Measurements from ENCODE around the gene HNRNPM.
"Not testable (repeated sequence)": the region's sequence is repeated elsewhere in the genome, so short reads cannot be mapped to it uniquely, and the experiment has no call there.

HNRNPM gene

GRCh38 chr19:8513036-8513686 is 68.4 kb downstream of the HNRNPM start:
- Mint-ChIP-seq H3K4me3 (peak overlapping the region; percentile 89), H3K4me1 (peaks cover 47% of the 10 kb centered on the region), H3K9me3 (no peaks in the 10 kb centered on the region), H3K27me3 (no peaks in the 10 kb centered on the region), H3K27ac (peak overlapping the region; percentile 99), H3K36me3 (ENCODE audit: low read depth) (peaks cover 5% of the 10 kb centered on the region)
- DNase-seq (no peak), ATAC-seq (no peak)

DNA sequence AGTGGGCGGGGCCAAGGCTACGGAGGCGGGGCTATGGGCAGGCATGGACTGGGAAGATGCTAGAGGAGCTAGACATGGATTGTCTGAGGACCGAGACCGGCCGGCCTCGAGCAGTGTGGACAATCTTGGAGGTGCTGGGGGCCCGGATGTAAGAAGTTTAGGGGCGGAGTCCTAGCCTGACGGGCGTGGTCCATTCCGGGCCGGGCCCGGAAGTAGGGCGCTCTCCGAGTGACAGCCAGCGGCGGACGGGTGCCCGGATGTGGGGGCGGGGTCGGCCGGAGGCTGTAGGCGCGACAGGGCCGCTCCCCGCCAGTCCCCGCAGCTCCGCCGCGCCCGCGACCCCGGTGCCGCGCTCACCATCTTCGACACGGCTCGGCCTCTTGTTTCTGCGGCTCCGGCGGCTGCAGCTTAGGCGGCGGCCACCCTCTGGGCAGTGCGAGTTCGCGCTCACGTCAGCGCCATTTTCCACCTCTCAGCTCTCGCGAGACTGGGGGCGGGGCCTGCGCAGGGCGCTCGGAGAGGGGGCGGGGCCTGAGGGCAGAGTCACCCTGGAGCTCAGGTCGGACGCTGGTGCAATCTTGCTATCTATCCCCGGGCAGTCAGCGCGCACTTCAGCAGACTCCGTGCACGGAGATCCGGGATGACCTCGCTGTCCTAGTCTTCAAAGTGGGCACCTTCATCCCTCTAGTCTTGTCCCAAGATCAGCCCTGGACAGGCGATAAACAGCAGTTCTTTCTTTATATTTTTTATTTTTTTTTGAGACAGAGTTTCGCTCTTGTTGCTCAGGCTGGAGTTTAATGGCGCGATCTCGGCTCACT is 69.1 kb downstream of the HNRNPM start, which contains the start of gene ZNF414:
Gene ZNF414, minus strand, starts transcription at position 481 of the 818 bp plus-strand sequence. Its CDS starts 121 bp downstream, at position 360.
- peaks cover 5% of the 10 kb centered on the region for H3K36me3 Mint-ChIP-seq (ENCODE audit: low read depth)
- peak; percentile 98 for DNase-seq
- no peaks in the 10 kb centered on the region for H3K27me3 Mint-ChIP-seq
- H3K4me1 Mint-ChIP-seq, result peaks cover 53% of the 10 kb centered on the region
- H3K9me3 Mint-ChIP-seq, result no peaks in the 10 kb centered on the region
- H3K27ac Mint-ChIP-seq, result peak within 1 kb of the TSS; percentile 99
- peak within 1 kb of the TSS; percentile 89 for H3K4me3 Mint-ChIP-seq
- peak; percentile 90 for ATAC-seq

DNA sequence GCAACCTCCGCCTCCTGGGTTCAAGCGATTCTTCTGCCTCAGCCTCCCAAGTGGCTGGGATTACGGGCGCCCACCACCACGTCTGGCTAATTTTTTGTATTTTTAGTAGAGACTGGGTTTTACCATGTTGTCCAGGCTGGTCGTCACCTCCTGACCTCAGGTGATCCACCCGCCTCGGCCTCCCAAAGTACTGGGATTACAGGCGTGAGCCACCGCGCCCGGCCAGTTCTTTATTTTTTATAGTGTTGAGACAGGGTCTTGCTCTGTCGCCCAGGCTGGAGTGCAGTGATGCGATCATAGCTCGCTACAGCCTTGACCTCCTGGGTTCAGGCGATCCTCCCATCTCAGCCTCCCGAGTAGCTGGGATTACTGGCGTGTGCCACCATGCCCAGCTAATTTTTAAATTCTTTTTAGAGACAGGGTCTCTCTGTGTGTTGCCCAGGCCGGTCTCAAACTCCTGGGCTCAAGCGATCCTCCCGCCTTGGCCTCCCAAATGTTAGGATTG is 69.8 kb downstream of the HNRNPM start:
- ATAC-seq; H3K9me3 Mint-ChIP-seq; DNase-seq; H3K36me3 Mint-ChIP-seq (ENCODE audit: low read depth); H3K27me3 Mint-ChIP-seq: not testable (repeated sequence)
- peak overlapping the region; percentile 99 for H3K27ac Mint-ChIP-seq
- peak overlapping the region; percentile 89 for H3K4me3 Mint-ChIP-seq
- peaks cover 53% of the 10 kb centered on the region for H3K4me1 Mint-ChIP-seq

DNA sequence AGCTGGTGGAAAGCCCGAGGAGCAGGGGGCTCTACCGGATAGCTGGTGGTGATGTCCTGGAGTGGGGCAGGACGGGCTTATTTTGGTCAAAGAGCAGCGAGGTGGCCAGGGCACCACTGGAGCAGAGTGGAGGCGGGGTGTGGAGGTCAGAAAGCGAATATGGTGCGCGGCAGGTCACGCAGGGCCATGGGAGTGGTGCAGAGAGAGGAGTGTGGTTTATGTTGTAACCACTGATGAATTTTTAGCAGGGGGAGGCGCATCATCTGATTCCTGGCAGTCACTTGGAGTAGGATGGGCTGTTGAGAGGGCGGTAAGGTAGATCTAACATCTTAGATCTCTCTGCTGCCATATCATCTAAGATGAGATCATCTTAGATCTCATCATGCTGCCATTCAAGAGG is 70.5 kb downstream of the HNRNPM start:
- H3K36me3 Mint-ChIP-seq (ENCODE audit: low read depth), result peaks cover 5% of the 10 kb centered on the region
- peak overlapping the region; percentile 89 for H3K4me3 Mint-ChIP-seq
- peak; percentile 59 for DNase-seq
- H3K4me1 Mint-ChIP-seq, result peaks cover 55% of the 10 kb centered on the region
- peak; percentile 38 for ATAC-seq
- H3K27me3 Mint-ChIP-seq, result no peaks in the 10 kb centered on the region
- peak overlapping the region; percentile 99 for H3K27ac Mint-ChIP-seq
- H3K9me3 Mint-ChIP-seq, result no peaks in the 10 kb centered on the region

- no peaks in the 10 kb centered on the region for H3K9me3 Mint-ChIP-seq
- ATAC-seq (no peak), DNase-seq (no peak)
- H3K27me3 Mint-ChIP-seq, result no peaks in the 10 kb centered on the region
- H3K4me1 Mint-ChIP-seq, result peaks cover 47% of the 10 kb centered on the region
- H3K36me3 Mint-ChIP-seq (ENCODE audit: low read depth), result peaks cover 3% of the 10 kb centered on the region
- H3K27ac Mint-ChIP-seq, result peak overlapping the region; percentile 75
- H3K4me3 Mint-ChIP-seq, result peak overlapping the region; percentile 2
These were observed 73.0 kb downstream of the HNRNPM start for GRCh38 chr19:8517551-8518442.

GRCh38 chr19:8518536-8518935 is 73.8 kb downstream of the HNRNPM start:
- DNase-seq (no peak), ATAC-seq (no peak)
- no peak overlapping the region for H3K27ac Mint-ChIP-seq
- H3K9me3 Mint-ChIP-seq, result no peaks in the 10 kb centered on the region
- peaks cover 2% of the 10 kb centered on the region for H3K36me3 Mint-ChIP-seq (ENCODE audit: low read depth)
- H3K27me3 Mint-ChIP-seq, result no peaks in the 10 kb centered on the region
- H3K4me3 Mint-ChIP-seq, result no peak overlapping the region
- peaks cover 44% of the 10 kb centered on the region for H3K4me1 Mint-ChIP-seq

DNA sequence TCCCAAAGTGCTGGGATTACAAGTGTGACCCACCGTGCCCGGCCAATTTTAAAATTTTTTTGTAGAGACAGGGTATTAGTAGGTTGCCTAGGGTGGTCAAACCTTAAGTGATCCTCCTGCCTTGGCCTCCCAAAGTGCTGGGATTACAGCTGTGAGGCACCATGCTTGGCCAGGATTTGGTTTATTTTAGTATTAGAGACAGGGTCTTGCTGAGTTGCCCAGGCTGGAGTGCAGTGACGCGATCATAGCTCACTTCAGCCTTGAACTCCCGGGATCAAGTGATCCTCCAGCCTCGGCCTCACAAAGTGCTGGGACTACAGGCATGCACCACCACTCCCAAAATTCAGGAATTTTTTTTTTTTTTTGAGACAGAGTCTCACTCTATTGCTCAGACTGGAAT is 74.6 kb downstream of the HNRNPM start:
- Mint-ChIP-seq H3K9me3 (no peaks in the 10 kb centered on the region), H3K27me3 (no peaks in the 10 kb centered on the region), H3K4me3 (no peak overlapping the region), H3K27ac (no peak overlapping the region), H3K36me3 (ENCODE audit: low read depth) (peaks cover 2% of the 10 kb centered on the region), H3K4me1 (peaks cover 39% of the 10 kb centered on the region)
- DNase-seq, result no peak
- no peak for ATAC-seq

GRCh38 chr19:8525401-8525684 is 80.6 kb downstream of the HNRNPM start:
- Mint-ChIP-seq H3K27me3 (no peaks in the 10 kb centered on the region), H3K27ac (no peak overlapping the region), H3K36me3 (ENCODE audit: low read depth) (peaks cover 22% of the 10 kb centered on the region), H3K4me1 (peaks cover 4% of the 10 kb centered on the region), H3K4me3 (no peak overlapping the region), H3K9me3 (no peaks in the 10 kb centered on the region)
- ATAC-seq (no peak), DNase-seq (no peak)

- ATAC-seq (no peak), DNase-seq (no peak)
- Mint-ChIP-seq H3K4me3 (no peak overlapping the region), H3K27ac (no peak overlapping the region), H3K9me3 (no peaks in the 10 kb centered on the region), H3K36me3 (ENCODE audit: low read depth) (peaks cover 22% of the 10 kb centered on the region), H3K4me1 (peaks cover 4% of the 10 kb centered on the region), H3K27me3 (no peaks in the 10 kb centered on the region)
These were observed 81.7 kb downstream of the HNRNPM start for GRCh38 chr19:8526345-8527091.

GRCh38 chr19:8528500-8528899 is 83.7 kb downstream of the HNRNPM start:
- Mint-ChIP-seq H3K27ac (no peak overlapping the region), H3K4me3 (no peak overlapping the region), H3K36me3 (ENCODE audit: low read depth) (peaks cover 20% of the 10 kb centered on the region), H3K9me3 (no peaks in the 10 kb centered on the region), H3K4me1 (peaks cover 4% of the 10 kb centered on the region), H3K27me3 (no peaks in the 10 kb centered on the region)
- DNase-seq, result no peak
- ATAC-seq, result no peak

- no peak overlapping the region for H3K4me3 Mint-ChIP-seq
- H3K4me1 Mint-ChIP-seq, result peaks cover 4% of the 10 kb centered on the region
- H3K9me3 Mint-ChIP-seq, result no peaks in the 10 kb centered on the region
- H3K36me3 Mint-ChIP-seq (ENCODE audit: low read depth), result peaks cover 20% of the 10 kb centered on the region
- DNase-seq (no peak), ATAC-seq (no peak)
- H3K27me3 Mint-ChIP-seq, result no peaks in the 10 kb centered on the region
- no peak overlapping the region for H3K27ac Mint-ChIP-seq
These were observed 84.7 kb downstream of the HNRNPM start for GRCh38 chr19:8529369-8530006.

DNA sequence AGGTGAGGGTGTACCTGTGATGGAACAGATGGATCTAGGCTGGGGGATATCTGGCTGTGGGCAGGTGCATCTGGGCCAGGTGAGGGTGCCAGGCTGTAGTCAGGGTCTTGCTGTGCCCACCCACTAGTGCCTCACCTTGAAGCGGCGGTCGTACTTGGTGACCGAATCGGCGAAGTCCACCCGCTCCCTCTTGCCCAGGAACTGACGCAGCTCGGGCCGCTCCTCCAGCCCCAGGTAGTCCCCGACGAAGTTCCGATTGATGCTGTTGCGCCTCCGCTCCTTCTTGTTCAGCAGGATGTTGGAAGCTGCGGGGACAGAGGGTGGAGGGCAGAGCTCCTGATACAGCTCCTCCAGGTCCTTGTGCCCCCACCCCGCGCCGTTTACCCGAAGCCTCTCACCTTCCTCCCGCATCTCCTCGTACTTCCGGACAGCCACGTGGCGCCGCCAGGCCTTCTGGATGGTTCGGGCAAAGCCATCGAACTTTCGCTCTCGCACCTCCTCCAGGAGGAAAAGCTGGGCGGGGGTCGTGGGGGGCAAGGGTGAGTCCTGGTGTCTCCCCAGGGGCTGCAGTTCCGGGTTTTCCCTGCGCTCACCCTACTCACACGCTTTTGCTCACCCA is 85.4 kb downstream of the HNRNPM start:
- Mint-ChIP-seq H3K4me1 (peaks cover 4% of the 10 kb centered on the region), H3K9me3 (no peaks in the 10 kb centered on the region), H3K36me3 (ENCODE audit: low read depth) (peaks cover 18% of the 10 kb centered on the region), H3K4me3 (no peak overlapping the region), H3K27me3 (no peaks in the 10 kb centered on the region), H3K27ac (no peak overlapping the region)
- no peak for DNase-seq
- no peak for ATAC-seq

GRCh38 chr19:8531470-8531869 is 86.7 kb downstream of the HNRNPM start:
- no peaks in the 10 kb centered on the region for H3K9me3 Mint-ChIP-seq
- no peak overlapping the region for H3K4me3 Mint-ChIP-seq
- ATAC-seq, result no peak
- no peak overlapping the region for H3K27ac Mint-ChIP-seq
- DNase-seq, result no peak
- H3K27me3 Mint-ChIP-seq, result no peaks in the 10 kb centered on the region
- H3K36me3 Mint-ChIP-seq (ENCODE audit: low read depth), result peaks cover 18% of the 10 kb centered on the region
- H3K4me1 Mint-ChIP-seq, result peaks cover 4% of the 10 kb centered on the region
